Keratinocyte (primary cell): ENCODE data around the gene CDH12.

Experiments
- EZH2 ChIP-seq: IDR thresholded peaks from one replicate; pipeline ENCODE4 v1.6.1; 2012; ENCODE audit warnings: inconsistent platforms, mild to moderate bottlenecking, low read length, moderate library complexity
- TF ChIP-seq, protein P1 (sequence below), 3 experiments: IDR thresholded peaks in 1 of 3; conservative IDR thresholded peaks in 1 of 3; optimal IDR thresholded peaks in 1 of 3; 2 replicates in 2 of 3; 3 replicates in 1 of 3; pipeline versions ENCODE3 to v1.5.1; 2011; ENCODE audit warnings: low read length in 3 of 3, mild to moderate bottlenecking in 3 of 3, moderate library complexity in 2 of 3, control low read depth in 1 of 3, inconsistent platforms in 1 of 3; ENCODE audit not compliant: insufficient read depth in 2 of 3; ENCODE audit errors: extremely low read depth in 1 of 3

DNA sequence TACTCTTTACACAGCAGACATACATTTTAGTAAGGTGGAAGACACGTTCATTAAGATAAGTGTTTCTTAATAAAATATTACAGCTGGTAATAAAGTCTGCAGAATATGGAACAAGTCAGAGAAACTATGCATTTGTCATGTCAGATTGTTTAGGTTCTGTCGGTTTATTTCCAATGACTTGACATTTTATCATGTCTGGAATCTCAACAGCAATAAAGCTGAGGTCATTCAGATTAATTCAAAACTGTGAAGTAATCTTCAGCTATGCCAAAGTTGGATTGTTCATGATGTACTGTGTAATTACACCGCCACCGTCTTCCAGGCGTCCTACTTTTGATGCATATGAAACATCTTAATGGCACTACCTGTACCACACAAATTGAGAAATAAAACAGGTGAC lies 1032.6 kb downstream of the CDH12 start:
- TF ChIP-seq, protein P1, sequence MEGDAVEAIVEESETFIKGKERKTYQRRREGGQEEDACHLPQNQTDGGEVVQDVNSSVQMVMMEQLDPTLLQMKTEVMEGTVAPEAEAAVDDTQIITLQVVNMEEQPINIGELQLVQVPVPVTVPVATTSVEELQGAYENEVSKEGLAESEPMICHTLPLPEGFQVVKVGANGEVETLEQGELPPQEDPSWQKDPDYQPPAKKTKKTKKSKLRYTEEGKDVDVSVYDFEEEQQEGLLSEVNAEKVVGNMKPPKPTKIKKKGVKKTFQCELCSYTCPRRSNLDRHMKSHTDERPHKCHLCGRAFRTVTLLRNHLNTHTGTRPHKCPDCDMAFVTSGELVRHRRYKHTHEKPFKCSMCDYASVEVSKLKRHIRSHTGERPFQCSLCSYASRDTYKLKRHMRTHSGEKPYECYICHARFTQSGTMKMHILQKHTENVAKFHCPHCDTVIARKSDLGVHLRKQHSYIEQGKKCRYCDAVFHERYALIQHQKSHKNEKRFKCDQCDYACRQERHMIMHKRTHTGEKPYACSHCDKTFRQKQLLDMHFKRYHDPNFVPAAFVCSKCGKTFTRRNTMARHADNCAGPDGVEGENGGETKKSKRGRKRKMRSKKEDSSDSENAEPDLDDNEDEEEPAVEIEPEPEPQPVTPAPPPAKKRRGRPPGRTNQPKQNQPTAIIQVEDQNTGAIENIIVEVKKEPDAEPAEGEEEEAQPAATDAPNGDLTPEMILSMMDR (optimal IDR thresholded peaks at IDR 0.05 in 1 of 3, IDR thresholded peaks at IDR 0.05 in 1 of 3, conservative IDR thresholded peaks at IDR 0.05 in 1 of 3; ENCODE audit: extremely low read depth in 1 of 3, insufficient read depth in 2 of 3, low read length in 3 of 3): no peak
- no peak for TF ChIP-seq EZH2
